Breast epithelium (tissue), 3 donors: ENCODE measurements around the gene CLSTN2.

Experiments used
- CTCF ChIP-seq, 3 donors: fragments of 450-650 bp; IDR thresholded peaks; one replicate each; pipeline ENCODE4 v1.5.1; 2016 to 2017; ENCODE audit warnings: antibody characterized with exemption in 3 of 3, mild to moderate bottlenecking in 3 of 3, moderate library complexity in 3 of 3
- POLR2AphosphoS5 ChIP-seq, 3 donors: sonication (generic); formaldehyde crosslinking; IDR thresholded peaks; one replicate each; pipeline ENCODE4 v1.6.1; 2017; ENCODE audit warnings: antibody characterized with exemption in 3 of 3

GRCh38 chr3:140053794-140054193 lies 118.8 kb downstream of the CLSTN2 start:
- TF ChIP-seq CTCF (IDR thresholded peaks at IDR 0.05) (no peak), POLR2AphosphoS5 (IDR thresholded peaks at IDR 0.05) (no peak)
